Tibial artery (tissue), 4 donors: ENCODE data around the gene NCF4.

Experiments used
- DNase-seq, 2 donors: peaks; one replicate each; pipeline ENCODE4 v3.0.0-alpha.2; 2019
- H3K27ac ChIP-seq, 2 donors: fragments of 200-600 bp; sonication (generic) in 1 of 2; 1 replicate in 1 of 2; 2 replicates in 1 of 2; pipeline ENCODE4 v1.5.1; 2018 to 2019; ENCODE audit warnings: mild to moderate bottlenecking in 1 of 2
- H3K27me3 ChIP-seq, 2 donors: fragments of 200-600 bp; sonication (generic) in 1 of 2; one replicate each; pipeline versions ENCODE4 v1.5.1 to v1.6.0; 2016 to 2019
- H3K36me3 ChIP-seq, 3 donors: fragments of 200-600 bp; sonication (generic) in 2 of 3; one replicate each; pipeline ENCODE4 v1.5.1; 2016 to 2019; ENCODE audit warnings: mild to moderate bottlenecking in 2 of 3
- H3K4me1 ChIP-seq, 4 donors: fragments of 200-600 bp; sonication (generic) in 2 of 4; 1 replicate in 3 of 4; 2 replicates in 1 of 4; pipeline ENCODE4 v1.5.1; 2016 to 2019
- H3K4me3 ChIP-seq, 2 donors: fragments of 200-600 bp; sonication (generic) in 1 of 2; 1 replicate in 1 of 2; 2 replicates in 1 of 2; pipeline ENCODE4 v1.5.1; 2018 to 2019; ENCODE audit warnings: mild to moderate bottlenecking in 2 of 2
- H3K9me3 ChIP-seq, 3 donors: fragments of 200-600 bp; sonication (generic) in 1 of 3; one replicate each; pipeline ENCODE4 v1.5.1; 2016 to 2019
- CTCF ChIP-seq, 2 experiments: fragments of 200-600 bp in 1 of 2; fragments of 450-650 bp in 1 of 2; IDR thresholded peaks; one replicate each; pipeline ENCODE4 v1.5.1; 2017 to 2019; ENCODE audit warnings: antibody characterized with exemption in 2 of 2, mild to moderate bottlenecking in 1 of 2, moderate library complexity in 1 of 2
- intact Hi-C: fragments of 100-400 bp; cut with DNase I; formaldehyde crosslinking; loops from one replicate; pipeline ENCODE4 v1.15.0; 2023; ENCODE audit warnings: low total_unique reads

Gene NCF4

GRCh38 chr22:36886016-36886415 is 25.2 kb downstream of the NCF4 start:
- no peak overlapping the region for H3K27ac ChIP-seq
- peaks cover 0 to 5% of the 10 kb centered on the region in 2 donors for H3K27me3 ChIP-seq

DNA sequence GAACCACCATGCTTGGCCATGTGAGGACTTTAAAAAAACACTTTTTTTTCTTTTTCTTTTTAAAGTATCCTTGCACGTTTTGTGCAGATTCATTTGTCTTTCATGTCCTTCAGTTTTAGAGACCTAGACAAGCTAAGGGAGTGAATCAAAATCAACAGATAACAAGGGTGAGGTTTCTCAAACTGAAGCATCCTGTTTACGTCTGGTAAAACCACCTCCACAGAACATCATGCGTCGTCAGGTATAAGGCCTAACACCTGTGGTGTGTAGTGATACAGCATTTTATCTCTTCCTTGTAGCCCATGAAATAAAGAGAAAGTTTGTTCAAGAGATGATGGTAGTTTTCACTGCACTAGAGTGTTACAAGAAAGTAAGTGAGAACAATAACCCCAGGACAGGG is 26.4 kb downstream of the NCF4 start:
- H3K4me1 ChIP-seq: no peaks in the 10 kb centered on the region
- H3K36me3 ChIP-seq: no peaks in the 10 kb centered on the region
- intact Hi-C loops: no loop called here
- H3K27me3 ChIP-seq: peaks cover 0 to 5% of the 10 kb centered on the region in 2 donors
- no peak overlapping the region for H3K27ac ChIP-seq
- peaks cover 0 to 7% (median 6%) of the 10 kb centered on the region in 3 donors for H3K9me3 ChIP-seq
- no peak for DNase-seq
- no peak overlapping the region for H3K4me3 ChIP-seq
- TF ChIP-seq CTCF (IDR thresholded peaks at IDR 0.05): no peak

More at GRCh38 chr22:36886016-36886415, 25.2 kb downstream of the NCF4 start:
- intact Hi-C loops: no loop called here
- H3K4me3 ChIP-seq: no peak overlapping the region
- no peaks in the 10 kb centered on the region for H3K36me3 ChIP-seq
- DNase-seq: no peak
- peaks cover 2 to 19% (median 16%) of the 10 kb centered on the region in 3 donors for H3K9me3 ChIP-seq
- TF ChIP-seq CTCF (IDR thresholded peaks at IDR 0.05): no peak
- no peaks in the 10 kb centered on the region for H3K4me1 ChIP-seq

DNA sequence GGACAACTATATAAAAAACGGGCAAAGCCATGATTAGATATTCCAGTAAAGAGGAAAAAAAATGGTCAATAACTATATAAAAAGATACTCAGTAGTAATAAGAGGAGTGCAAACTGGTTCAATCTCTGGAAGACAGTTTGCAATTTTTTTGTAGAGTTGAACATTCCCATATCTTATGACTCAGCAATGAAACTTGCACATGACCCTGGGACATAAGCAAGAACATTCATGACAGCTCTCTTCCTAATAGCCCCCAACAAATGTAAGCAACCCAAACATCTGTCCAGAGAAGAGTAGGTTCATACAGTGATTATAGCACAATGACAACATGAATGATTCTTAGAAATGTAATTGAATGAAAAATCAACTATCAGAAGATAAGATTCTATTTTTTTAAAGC is 30.8 kb downstream of the NCF4 start:
- DNase-seq: no peak
- TF ChIP-seq CTCF (IDR thresholded peaks at IDR 0.05): no peak
- Histone ChIP-seq H3K27me3 (peaks cover 0 to 8% of the 10 kb centered on the region in 2 donors), H3K4me3 (no peak overlapping the region), H3K36me3 (no peaks in the 10 kb centered on the region), H3K4me1 (no peaks in the 10 kb centered on the region), H3K27ac (no peak overlapping the region), H3K9me3 (peaks cover 0 to 9% (median 8%) of the 10 kb centered on the region in 3 donors)
- intact Hi-C loops: no loop called here

DNA sequence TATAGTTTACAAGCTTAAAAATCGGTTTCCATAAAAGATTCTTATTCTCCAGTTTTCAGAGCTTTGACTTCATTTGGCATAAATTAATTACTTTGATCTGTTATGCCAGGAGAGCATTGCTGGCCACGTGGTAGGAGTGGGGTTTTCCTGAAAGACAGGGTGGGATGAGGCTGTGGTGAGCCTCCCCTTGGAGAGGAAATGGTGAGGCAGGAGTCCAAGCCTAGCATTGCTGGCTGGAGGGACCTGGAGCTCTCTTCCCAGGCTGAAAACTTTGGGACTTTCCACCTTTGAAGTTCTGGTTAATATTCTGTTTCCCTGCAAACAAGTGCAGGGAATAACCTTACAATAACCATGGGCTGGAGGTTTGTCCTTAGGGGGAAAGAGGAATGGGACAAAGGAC is 31.5 kb downstream of the NCF4 start:
- intact Hi-C loops: no loop called here
- no peak for DNase-seq
- TF ChIP-seq CTCF (IDR thresholded peaks at IDR 0.05): no peak
- Histone ChIP-seq H3K27me3 (peaks cover 0 to 8% of the 10 kb centered on the region in 2 donors), H3K4me1 (no peaks in the 10 kb centered on the region), H3K4me3 (no peak overlapping the region), H3K36me3 (no peaks in the 10 kb centered on the region), H3K27ac (no peak overlapping the region), H3K9me3 (peaks cover 0 to 9% (median 8%) of the 10 kb centered on the region in 3 donors)

DNA sequence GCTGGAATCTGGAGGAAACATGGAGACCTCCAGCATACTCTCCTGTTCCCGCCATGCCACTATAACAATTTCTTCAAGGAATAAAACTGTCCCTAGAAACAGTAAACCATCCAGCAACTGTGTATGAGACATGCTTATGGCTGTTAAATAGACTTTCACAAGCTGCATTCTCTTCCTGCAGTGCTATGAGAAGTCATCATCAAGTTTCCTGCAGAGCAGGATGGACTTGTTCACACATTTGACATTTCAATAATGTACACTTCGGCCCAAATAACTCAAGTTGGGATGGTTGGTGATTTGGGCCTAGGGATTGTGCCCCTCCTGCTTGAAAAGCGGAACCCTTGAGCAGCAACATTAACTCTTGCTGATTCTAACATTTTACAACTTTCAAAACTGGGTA is 32.5 kb downstream of the NCF4 start:
- DNase-seq: no peak
- Histone ChIP-seq H3K36me3 (no peaks in the 10 kb centered on the region), H3K27ac (no peak overlapping the region), H3K4me1 (no peaks in the 10 kb centered on the region), H3K4me3 (no peak overlapping the region), H3K27me3 (peaks cover 0 to 8% of the 10 kb centered on the region in 2 donors), H3K9me3 (peaks cover 0 to 9% (median 8%) of the 10 kb centered on the region in 3 donors)
- intact Hi-C loops: no loop called here
- TF ChIP-seq CTCF (IDR thresholded peaks at IDR 0.05): no peak

DNA sequence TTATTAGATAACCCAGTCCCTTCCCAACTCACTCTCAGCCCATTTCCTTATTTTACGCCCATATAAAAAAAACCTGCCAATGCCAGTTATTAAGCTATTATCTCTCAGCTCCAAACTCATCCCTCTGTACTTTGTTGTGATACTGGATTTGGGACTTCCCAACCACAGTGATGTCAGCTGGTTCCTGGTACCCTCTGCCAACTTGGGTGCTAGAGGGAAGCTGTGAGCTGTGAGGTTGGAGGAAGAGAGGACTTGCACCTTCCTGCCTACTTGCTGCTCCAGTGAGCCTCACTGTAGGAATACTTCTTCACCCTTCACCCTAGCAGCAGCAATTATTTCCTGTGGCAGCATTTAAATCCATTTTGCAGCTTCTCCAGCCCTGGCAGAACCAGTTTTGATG is 33.5 kb downstream of the NCF4 start:
- peaks cover 0 to 9% (median 8%) of the 10 kb centered on the region in 3 donors for H3K9me3 ChIP-seq
- no peak for TF ChIP-seq CTCF (IDR thresholded peaks at IDR 0.05)
- no peak overlapping the region for H3K27ac ChIP-seq
- no peak overlapping the region for H3K4me3 ChIP-seq
- H3K36me3 ChIP-seq: no peaks in the 10 kb centered on the region
- peaks cover 0 to 10% of the 10 kb centered on the region in 2 donors for H3K27me3 ChIP-seq
- intact Hi-C loops: no loop called here
- H3K4me1 ChIP-seq: no peaks in the 10 kb centered on the region
- no peak for DNase-seq
